ENCODE results near the gene KLHL30. TPM values are rescaled to one million over a fixed set of nuclear protein-coding genes. Genes with fewer than 3 reads are reported as not detected.
"Not testable (repeated sequence)": the region's sequence is repeated elsewhere in the genome, so short reads cannot be mapped to it uniquely, and the experiment has no call there.

The KLHL30 gene
- total RNA-seq, 1 experiment from 2014 or later: 7.4 TPM

GRCh38 chr2:238101891-238102841 is 36.3 kb upstream of the KLHL30 start:
- no peak for DNase-seq (ENCODE audit: low spot score)

- DNase-seq (ENCODE audit: low spot score): no peak
Observed at GRCh38 chr2:238102865-238103264, 35.6 kb upstream of the KLHL30 start.

DNA sequence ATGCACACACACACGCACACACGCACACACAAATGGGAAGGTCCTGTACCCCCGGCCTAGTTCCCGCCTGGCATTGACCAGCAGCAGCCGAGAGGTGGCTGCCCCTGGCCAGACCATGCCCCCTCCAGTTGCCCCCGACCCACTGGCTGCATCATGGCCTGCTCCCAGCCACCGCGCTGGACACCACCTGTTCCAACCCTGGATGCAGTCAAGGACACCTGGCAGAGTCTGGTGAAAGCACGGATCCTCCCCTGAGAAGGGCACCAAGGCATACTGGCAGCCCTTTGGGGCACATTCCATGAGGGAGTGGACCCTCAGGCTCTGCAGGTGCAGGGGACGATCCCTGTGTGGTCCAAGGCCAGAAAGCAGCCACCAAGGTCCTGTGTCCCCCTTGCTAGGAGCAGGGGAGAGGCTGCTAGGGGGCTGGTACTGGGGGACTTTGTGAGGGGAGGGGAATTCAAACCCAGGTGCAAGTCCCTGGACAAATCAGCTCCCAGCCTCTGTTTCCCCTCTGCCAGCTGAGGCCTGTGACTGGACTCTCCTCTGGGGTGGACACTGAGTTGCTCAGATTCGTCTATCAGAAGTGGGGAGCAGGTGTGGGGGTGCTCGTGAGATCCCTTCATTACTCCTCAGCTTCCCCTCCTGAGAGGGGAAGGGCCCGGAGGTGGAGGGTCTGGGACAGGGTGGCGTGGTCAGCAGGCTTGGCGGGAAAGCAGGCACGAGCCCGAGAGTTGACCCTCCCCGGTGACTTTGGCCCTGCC is 34.8 kb upstream of the KLHL30 start:
- DNase-seq (ENCODE audit: low spot score): no peak

DNA sequence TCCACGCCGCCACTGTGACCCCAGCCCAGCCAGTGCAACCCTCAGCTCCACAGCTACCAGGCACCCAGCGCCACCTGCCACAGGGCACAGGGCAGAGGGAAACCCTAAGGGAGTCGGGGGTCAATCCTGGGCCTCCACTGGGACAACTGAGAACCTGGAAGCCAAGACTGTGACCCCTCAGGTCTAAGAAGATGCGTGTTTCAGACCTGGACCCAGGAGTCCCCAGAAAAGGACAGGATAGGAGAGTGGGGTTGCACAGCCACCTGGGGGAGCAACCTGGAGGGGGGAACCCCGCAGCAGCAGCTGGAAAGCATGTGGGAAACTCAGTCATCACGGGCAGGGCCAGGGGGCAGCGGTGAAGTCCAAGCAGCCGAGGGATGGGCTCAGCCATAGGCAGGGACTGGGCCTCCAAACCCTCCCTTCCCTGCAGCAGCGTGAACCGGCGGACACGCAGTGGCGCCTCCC is 34.2 kb upstream of the KLHL30 start:
- DNase-seq (ENCODE audit: low spot score): no peak

DNA sequence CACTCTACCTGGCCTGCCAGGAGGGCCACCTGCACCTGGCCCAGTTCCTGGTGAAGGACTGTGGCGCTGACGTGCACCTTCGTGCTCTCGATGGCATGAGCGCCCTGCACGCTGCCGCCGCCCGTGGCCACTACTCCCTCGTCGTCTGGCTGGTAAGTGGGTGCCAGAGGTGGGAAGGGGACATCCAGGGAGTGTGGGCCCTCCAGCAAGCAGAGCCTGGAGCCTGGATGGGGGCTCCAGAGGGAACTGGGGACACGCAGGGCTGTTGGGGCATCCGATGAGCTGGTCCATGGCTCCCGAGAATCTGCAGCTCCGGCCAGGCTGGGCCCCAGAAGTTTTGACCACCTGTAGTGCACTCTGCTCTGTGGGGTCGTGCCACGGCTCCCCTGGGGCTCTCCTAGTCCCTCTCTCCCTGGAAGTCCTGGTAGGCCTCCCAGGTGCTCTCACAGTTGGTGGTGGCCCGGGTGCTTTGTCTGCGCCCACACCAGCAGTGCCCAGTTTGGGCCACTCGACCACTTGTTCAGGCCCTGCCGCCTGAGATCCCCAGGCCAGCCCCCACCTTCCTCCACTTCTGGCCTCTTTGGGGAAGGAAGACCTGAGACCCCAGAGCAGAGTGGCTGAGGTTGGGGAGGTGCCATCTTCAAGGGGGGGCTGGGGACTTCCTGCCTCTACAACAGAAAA is 33.6 kb upstream of the KLHL30 start:
- DNase-seq (ENCODE audit: low spot score): no peak

GRCh38 chr2:238105506-238106338 is 32.7 kb upstream of the KLHL30 start:
- no peak for DNase-seq (ENCODE audit: low spot score)

- no peak for DNase-seq (ENCODE audit: low spot score)
Observed at GRCh38 chr2:238106339-238106697, 32.1 kb upstream of the KLHL30 start.

DNA sequence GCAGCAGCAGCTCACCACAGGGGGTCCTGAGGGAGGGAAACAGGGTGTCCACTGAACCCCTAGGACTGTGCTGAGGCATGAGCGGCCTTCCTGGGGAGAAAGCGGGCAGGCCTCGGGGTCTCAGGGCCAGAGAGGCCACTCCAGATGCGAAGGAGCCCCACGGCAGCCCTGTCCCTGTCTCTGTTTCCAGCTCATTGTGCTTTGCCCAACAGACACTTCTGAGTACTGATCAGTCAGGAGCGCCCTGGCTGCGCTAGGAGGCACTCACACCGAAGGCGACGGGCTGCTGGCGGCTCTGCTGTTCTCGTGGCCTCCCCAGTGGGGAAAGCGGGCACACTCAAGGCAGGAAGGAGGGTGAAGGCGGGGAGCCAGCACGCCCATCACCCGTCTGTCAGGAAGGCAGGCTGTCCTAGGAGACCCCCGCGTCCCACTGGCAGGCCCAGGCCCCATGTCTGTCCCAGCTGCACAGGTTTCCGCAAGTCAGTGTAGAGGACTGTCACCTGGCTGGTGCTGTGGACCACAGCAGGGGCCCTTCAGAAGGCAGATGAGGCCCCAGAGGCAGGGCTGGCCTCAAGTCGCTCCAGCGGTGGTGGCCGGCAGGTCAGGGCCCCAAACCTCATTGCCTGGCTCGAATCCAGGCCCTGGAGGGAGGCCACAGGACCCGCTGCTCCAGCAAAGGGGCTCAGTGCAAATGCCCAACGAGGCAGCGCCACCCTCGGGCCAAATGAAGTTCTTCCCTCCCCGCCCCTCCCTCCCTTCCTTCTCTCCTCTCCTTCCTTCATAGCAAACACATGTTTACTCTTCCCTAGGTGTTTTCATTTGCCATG is 31.6 kb upstream of the KLHL30 start:
- DNase-seq (ENCODE audit: low spot score): no peak

DNA sequence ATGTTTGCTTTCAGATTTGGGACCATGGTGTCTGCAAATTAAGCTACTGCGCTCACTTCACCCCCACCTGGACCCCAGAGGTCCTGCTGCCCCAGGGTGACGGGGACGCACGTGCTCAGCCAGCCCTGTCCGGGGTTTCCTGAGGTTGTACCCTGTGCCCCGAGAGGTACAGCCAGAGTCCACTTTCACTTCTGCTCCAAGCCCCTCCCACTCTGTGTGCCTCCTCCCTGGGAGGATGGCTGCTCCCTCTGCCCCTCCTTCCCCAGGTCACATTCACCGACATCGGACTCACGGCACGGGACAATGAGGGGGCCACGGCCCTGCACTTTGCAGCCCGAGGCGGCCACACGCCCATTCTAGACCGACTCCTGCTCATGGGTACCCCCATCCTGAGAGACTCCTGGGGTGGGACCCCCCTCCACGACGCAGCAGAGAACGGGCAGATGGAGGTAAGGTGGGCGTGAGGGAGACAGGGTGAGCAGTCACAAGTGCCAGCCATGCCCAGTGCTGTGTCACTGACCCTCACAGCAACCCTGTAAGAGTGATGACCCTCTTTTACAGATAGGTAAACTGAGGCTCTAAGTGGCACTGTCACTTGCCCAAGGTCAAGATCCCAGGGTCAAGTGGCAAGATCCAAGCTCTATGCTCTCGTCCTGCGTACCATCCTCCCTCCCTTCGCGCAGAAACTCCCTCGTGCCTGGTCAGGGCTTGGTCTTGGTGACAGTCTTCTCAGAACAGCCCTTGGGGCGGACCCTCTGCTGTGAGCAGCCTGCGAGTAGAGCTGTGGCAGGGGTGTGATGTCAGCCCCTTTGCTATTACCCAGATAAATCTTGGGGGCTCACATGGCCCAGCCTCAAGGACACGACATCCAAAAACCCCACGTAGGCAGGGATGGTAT is 30.7 kb upstream of the KLHL30 start:
- DNase-seq (ENCODE audit: low spot score): no peak

DNA sequence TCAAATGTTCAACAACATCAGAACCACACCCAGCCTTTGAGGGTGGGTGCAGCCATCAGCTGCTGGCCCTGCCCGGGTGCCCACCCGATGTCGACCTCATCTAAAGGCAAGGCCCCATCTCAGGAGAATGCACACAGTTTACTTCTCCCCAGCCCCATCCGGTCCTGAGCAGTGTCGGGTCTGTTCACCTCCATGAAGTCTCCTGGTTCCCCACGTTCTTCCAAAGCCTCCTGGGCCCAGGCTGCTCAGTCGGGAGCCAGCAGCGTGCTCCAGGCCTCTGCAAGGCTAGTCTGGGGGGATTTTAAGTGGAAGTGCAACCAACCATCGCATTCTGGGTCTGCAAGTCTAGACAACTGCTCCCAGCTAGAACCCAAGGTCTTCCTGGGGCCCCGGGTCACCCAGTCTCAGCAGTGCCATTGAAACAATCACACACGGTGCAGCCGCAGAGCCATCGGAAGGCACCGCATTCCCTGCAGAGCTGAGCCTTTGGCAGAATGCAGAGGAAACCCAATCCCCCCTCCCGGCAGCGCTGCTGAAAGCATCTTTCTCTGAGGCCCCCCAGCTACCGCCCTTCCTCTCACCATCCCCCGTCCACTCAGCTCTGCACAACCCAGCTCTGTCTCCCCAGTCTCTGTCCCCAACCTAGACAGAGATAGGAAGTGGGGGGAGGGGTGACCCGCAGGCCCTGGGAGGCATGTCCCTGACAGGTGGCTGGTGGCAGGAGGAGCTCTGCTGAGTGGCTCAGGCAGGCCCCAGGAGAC is 29.9 kb upstream of the KLHL30 start:
- no peak for DNase-seq (ENCODE audit: low spot score)

- DNase-seq (ENCODE audit: low spot score): no peak
Observed at GRCh38 chr2:238113611-238114010, 24.9 kb upstream of the KLHL30 start.

- DNase-seq (ENCODE audit: low spot score): no peak
Observed at GRCh38 chr2:238114331-238114841, 24.1 kb upstream of the KLHL30 start.

DNA sequence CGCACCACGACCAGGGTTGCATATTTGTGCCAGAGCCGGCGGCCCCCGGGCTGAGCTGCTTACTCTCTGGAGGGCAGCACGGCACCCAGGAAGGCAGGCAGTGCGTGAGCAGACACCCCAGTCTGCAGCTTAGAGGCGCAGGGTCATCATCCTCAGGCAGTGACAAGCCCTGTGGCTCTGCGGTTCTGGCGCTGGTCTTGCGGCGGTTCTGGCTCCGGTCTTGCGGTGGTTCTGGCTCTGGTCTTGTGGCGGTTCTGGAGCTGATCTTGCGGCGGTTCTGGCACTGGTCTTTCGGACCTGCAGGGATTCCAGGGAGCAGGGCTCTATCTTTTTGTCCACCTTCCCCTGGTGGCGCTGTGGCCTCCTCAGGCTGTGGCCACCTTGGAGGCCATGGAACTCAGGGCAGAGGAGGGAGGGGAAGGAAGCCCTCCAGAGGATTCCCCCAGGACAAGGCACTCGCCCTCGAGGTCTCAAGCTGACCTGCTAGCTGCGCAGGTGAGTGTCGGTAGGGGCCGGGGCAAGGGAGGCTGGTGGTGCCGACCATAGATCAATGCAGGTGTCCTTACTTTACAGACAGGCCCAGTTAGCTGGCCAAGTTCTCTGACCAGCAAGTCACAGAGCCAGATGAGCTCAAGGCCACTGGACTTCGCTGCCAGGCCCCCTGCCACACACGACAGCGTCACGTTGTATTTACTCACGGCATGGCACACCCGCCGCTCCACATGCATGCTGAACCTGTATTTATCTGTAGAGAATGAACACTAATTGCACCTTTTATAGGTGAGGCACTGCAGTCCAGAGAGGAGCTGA is 23.4 kb upstream of the KLHL30 start:
- no peak for DNase-seq (ENCODE audit: low spot score)

DNA sequence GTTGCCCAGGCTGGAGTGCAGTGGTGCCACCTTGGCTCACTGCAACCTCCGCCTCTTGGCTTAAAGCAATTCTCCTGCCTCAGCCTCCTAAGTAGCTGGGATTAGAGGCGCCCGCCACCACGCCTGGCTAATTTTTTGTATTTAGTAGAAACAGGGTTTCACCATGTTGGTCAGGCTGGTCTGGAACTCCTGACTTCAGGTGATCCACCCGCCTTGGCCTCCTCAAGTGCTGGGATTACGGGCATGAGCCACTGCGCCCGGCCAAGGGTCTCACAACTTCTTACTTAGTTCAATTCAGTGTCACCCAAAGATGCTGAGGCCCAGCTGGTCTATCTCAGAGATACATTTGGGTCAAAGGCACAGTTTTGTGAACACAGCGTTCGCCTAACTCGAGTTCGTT is 22.8 kb upstream of the KLHL30 start:
- not testable (repeated sequence) for DNase-seq (ENCODE audit: low spot score)

DNA sequence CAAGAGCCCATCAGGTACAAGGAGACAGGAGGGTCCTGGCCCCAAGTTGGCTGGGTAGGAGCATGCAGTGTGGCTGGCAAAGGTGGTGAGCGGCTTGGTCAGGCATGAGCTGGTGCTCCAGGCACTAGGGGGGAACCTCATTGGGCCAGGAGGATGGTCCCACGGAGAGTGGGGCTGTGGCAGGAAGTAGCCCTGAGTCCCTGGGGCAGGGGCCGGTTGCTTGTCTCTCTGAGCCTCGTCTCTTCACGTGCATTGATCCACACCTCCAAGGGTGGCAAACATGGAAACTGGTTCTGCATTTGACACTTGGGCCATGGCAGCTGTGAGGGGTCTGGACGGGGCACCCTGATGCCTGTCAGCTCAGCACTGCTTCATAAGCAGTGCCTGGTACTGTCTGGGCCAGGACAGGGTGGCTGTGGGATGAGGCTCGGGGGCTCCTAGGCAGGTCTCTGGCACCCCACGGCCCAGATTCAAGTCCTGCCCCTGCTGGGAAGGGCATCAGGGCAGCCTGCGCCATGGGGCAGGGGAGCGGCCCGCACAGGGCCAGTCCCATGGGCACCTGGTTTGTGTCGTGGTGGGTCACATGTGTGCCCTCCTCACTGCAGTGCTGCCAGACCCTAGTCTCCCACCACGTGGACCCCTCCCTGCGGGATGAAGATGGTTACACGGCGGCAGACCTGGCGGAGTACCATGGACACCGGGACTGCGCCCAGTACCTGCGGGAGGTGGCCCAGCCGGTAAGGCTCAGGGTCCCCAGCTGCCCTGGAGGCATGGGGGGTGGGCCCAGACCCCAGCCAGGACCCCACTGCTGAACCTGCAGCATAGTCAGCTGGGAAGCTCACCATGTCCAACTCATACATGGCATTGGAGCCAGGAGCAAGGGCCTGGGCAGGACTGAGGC is 21.9 kb upstream of the KLHL30 start:
- no peak for DNase-seq (ENCODE audit: low spot score)

Measured in A172 (cell line).